LNCAP (cell line): ENCODE results near the gene DR1.

Experiments used
- TF ChIP-seq, protein P1 (sequence below): fragments of 450-650 bp; IDR thresholded peaks from 2 replicates; pipeline ENCODE4 v1.5.1; 2017; ENCODE audit warnings: mild to moderate bottlenecking

The DR1 gene

GRCh38 chr1:93317207-93317606 lies 28.5 kb upstream of the DR1 start:
- TF ChIP-seq, protein P1, sequence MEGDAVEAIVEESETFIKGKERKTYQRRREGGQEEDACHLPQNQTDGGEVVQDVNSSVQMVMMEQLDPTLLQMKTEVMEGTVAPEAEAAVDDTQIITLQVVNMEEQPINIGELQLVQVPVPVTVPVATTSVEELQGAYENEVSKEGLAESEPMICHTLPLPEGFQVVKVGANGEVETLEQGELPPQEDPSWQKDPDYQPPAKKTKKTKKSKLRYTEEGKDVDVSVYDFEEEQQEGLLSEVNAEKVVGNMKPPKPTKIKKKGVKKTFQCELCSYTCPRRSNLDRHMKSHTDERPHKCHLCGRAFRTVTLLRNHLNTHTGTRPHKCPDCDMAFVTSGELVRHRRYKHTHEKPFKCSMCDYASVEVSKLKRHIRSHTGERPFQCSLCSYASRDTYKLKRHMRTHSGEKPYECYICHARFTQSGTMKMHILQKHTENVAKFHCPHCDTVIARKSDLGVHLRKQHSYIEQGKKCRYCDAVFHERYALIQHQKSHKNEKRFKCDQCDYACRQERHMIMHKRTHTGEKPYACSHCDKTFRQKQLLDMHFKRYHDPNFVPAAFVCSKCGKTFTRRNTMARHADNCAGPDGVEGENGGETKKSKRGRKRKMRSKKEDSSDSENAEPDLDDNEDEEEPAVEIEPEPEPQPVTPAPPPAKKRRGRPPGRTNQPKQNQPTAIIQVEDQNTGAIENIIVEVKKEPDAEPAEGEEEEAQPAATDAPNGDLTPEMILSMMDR = no peak

DNA sequence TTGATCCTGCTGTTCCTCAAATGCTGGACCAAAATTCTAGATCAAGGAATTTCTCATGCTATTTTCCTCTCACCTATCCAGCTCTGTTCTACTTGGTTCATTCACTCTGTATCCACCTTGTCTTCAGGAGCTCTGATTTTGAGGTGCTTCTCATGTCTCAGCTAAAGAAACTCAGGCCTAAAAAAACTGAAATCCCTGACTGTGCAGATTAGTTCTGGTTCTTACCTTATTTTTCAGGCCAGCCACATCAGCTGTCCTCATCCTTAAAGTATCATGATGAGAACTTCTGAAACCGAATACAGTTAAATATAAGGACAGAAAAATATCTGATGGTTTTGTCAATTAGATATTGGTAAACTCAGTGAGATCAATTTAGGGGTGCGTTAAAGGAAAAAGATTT lies 27.8 kb upstream of the DR1 start:
- TF ChIP-seq, protein P1 = no peak

- TF ChIP-seq, protein P1 = no peak
Measured at GRCh38 chr1:93321720-93322119, 24.0 kb upstream of the DR1 start.

GRCh38 chr1:93322349-93322748 lies 23.4 kb upstream of the DR1 start:
- TF ChIP-seq, protein P1 = no peak

- TF ChIP-seq, protein P1 = no peak
Measured at GRCh38 chr1:93323185-93323820, 22.4 kb upstream of the DR1 start.

DNA sequence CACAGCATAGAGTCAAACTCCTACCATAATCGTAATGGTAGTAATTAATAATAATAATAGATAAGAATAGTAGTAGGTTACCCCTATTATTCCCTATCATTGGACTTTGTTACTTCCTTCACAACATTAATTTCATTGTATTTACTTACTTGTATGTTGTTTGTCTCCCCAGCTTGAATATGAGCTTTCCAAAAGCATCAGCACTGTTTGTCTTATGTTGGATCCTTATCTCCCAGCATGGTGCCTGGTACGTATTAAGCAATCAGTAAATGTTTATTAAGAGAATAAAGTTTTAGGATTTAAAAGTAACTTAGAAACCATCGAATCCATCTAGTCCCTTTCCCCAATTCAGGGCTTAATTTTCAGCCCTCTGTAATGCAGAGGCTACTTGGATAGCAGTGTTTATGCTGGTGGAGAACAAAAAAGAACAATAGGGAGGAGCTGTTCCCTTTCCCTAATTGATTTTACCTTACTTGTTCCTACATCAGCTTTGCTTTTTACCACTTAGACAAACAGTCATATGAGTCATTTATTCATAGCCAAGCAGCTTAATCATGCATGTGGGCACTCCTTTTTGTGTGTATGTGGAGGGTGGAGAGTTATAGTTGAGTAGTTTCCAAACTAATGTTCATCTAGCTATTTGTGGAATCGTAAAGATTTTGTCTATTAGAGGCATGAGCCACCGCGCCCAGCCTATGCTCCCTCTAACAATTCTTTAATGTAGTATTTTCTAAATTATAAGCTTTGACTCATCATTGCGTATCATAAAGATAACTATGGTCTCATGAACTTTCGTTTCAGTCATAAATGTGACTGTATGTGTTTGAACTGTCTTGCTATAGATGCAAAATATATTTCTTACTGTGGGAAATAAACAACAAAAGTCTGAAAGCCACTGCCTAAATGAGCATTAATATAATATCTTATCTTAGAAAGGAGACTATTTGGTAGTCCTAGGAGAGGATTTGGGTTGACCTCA lies 20.9 kb upstream of the DR1 start:
- TF ChIP-seq, protein P1 = no peak

DNA sequence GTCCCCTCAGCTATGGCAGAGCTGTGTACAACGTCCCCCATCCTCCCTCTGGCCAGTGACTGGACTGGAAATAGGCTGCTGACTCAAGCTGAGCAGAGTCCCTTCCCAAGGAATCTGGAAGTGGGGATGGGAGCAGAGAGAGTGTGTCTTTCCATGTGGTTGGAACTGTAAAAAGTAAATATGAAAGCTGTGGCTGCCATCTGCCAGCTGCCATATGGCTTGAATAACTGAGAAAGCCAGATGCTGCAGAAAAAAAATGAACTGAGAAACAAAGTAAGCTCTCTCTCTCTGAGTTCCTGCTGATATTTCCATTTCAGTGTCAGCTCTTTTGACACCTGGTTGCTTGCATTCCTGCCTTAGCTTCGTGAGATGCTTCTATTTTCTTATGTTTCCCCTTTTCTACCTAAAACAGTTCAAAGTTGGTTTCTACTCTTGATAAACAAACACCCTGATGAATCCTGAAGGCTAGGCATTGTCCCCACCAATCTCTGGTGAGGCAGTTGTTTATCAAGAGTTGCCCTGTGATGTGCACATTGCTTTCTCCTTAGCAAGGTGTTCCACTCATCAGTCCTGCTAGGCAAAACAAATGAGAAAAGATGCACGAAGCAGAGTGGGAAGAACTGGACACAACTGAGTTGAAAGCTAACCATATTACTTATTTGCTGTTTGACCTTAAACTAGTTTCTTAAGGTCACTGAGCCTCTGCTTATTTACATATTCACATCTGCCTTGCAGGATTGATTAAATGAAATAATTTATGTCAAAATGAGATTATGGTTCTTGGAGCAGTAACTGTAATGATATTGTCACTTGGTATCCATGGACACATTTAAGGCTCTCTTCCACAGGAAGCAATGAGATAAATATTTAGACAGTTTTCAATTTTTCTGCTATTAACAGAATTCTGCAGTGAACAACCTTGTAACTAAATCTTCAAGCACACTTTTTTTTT lies 16.6 kb upstream of the DR1 start:
- TF ChIP-seq, protein P1 = no peak
